GM21619 (cell line): ENCODE data around the gene GSTM5.
"Not testable (repeated sequence)": the region's sequence is repeated elsewhere in the genome, so short reads cannot be mapped to it uniquely, and the experiment has no call there.

Experiments used
- ATAC-seq: cut with Tn5 transposase; IDR thresholded peaks from one replicate; pipeline ENCODE4 v1.9.1; 2021; ENCODE audit not compliant: unreplicated experiment

Gene GSTM5

GRCh38 chr1:109695138-109695537 is 16.9 kb upstream of the GSTM5 start:
- not testable (repeated sequence) for ATAC-seq

GRCh38 chr1:109697066-109697465 is 15.0 kb upstream of the GSTM5 start:
- ATAC-seq = no peak

- ATAC-seq = not testable (repeated sequence)
Observed at GRCh38 chr1:109697861-109698260, 14.2 kb upstream of the GSTM5 start.

- ATAC-seq = not testable (repeated sequence)
Observed at GRCh38 chr1:109702940-109703339, 9.1 kb upstream of the GSTM5 start.

- ATAC-seq = no peak
Observed at GRCh38 chr1:109704173-109704572, 7.9 kb upstream of the GSTM5 start.

GRCh38 chr1:109705411-109705810 is 6.6 kb upstream of the GSTM5 start:
- ATAC-seq = no peak

- not testable (repeated sequence) for ATAC-seq
Observed at GRCh38 chr1:109708949-109709348, 3.1 kb upstream of the GSTM5 start.

- not testable (repeated sequence) for ATAC-seq
Observed at GRCh38 chr1:109709822-109710221, 2.2 kb upstream of the GSTM5 start.

- no peak for ATAC-seq
Observed at GRCh38 chr1:109712321-109712864, 342 bp downstream of the GSTM5 start.

GRCh38 chr1:109713636-109714035 is 1.6 kb downstream of the GSTM5 start:
- ATAC-seq = no peak

GRCh38 chr1:109714661-109715372 is 2.8 kb downstream of the GSTM5 start:
- ATAC-seq = no peak

- no peak for ATAC-seq
Observed at GRCh38 chr1:109716121-109716520, 4.1 kb downstream of the GSTM5 start.

- ATAC-seq = no peak
Observed at GRCh38 chr1:109716570-109717090, 4.6 kb downstream of the GSTM5 start.

- no peak for ATAC-seq
Observed at GRCh38 chr1:109717729-109718128, 5.7 kb downstream of the GSTM5 start.

- no peak for ATAC-seq
Observed at GRCh38 chr1:109718495-109718894, 6.4 kb downstream of the GSTM5 start.

- no peak for ATAC-seq
Observed at GRCh38 chr1:109719337-109719837, 7.3 kb downstream of the GSTM5 start.

GRCh38 chr1:109721042-109721441 is 9.0 kb downstream of the GSTM5 start:
- ATAC-seq = no peak

- no peak for ATAC-seq
Observed at GRCh38 chr1:109721971-109722370, 9.9 kb downstream of the GSTM5 start.

GRCh38 chr1:109722908-109723691 is 11.0 kb downstream of the GSTM5 start:
- no peak for ATAC-seq

GRCh38 chr1:109724933-109725332 is 12.9 kb downstream of the GSTM5 start:
- no peak for ATAC-seq

- ATAC-seq = no peak
Observed at GRCh38 chr1:109725510-109725909, 13.5 kb downstream of the GSTM5 start.

- ATAC-seq = no peak
Observed at GRCh38 chr1:109726007-109726406, 14.0 kb downstream of the GSTM5 start.
